ENCODE data around the gene OSGEP.
A peak's percentile ranks its signal among the peaks of the same experiment; 100 is the strongest.

Gene OSGEP

DNA sequence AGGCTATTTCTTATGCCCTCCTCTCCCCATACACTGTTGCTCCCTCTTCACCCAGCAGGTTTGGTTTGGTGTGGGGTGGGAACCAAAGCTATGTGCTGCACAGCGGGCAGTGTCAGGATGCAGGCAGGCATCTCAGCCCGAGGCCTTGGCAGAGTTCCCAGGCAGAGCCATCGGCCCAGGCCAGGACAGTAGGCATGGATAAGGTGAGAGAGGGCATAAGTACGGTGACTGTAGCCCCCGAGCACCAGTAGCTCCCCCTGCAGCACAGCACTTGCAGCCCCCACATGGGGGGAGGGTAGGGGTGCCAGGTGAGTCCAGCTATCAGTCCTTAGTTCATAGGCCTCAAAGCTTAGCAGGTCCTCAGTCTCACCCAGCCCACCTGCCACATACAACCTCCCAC is 25.8 kb downstream of the OSGEP start:
- DNase-seq: no peak

DNA sequence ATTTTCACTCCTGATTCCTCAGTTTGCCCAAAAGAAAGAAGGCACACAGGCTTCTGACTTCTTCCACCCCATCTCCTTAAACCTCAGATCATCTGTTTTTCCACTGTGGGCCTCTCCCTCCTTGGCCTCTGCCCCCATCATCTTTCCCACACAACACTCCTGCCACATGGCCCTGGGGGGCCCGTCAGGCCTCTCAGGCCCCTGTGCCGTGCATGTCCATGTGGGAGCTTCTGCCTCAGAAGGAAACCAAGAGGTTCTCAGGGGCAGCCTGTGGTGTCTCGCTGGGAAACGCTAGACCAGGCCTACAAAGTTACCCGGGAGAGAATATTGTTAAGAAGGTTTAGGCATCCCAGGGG is 26.6 kb downstream of the OSGEP start:
- no peak for DNase-seq

DNA sequence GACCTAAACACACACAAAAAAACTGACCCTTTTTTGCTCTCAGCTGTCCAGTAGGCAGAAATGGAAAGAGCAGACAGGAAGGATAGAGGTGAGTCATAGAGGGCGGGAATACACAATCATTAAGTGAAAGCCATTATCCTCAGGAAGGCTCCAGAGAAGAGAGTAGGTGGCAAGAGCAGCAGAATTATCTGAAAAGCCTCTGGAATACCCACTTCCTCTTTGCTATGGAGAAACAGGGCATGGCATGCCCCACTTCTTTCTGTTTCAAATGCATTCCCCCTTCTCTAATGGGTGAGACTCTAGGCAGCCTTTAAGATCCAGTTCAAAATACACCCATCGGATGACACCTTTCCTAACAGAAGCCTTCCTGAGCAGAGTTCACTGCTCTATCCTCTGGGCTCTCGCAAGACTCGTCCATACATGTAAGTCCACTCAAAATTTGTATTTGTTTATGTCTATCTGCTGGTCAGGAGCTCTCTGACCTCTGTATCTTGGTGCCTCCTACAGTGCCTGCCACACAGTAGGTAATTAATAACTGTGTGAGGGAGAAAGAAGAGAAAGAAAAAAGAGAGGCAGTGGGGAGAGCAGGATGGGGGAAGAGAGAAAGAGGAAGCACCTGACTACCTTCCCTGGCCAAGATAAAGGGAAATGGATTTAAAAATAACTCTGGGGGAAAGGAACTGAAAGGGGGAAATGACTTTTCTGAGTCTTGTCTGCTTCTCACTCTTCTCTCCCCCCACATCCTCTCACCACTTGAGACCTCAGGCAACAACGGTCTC is 27.2 kb downstream of the OSGEP start:
- DNase-seq: peak; percentile 53

DNA sequence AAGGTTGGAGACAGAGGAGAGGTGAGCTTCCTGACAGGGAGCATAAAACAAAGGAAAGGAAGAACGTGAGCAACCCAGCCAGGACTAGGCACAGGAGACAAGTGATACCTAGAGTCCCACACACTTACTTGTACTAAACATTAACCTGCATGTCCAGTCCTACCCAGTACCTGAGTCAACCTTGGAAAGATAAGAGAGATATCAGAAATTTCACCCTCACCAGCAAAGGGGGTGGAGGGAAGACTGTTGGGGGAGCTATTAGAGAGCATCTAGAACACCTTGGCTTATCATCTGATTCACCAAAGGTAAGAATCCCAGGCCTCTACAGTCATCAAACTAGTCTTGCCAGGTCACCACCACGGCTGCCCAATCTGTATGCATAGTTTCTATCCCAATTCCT is 29.8 kb downstream of the OSGEP start:
- no peak for DNase-seq

DNA sequence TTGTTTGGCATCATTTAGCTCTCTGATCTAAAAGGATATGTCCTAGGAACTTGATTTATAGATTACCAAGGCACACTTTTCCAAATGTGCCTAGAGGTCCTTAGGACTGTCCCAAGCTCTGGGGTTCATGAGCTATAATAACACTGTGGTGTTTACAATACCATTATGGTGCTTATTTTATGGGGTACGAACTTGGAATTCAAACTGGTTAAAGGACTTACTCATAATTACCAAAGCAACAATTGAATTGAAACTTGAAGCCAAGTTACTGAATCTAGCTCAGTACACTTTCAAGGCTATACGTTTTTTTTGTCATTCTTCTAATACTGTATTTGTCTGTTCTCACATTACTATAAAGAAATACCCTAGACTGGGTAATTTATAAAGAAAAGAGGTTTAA is 31.7 kb downstream of the OSGEP start:
- no peak for DNase-seq

DNA sequence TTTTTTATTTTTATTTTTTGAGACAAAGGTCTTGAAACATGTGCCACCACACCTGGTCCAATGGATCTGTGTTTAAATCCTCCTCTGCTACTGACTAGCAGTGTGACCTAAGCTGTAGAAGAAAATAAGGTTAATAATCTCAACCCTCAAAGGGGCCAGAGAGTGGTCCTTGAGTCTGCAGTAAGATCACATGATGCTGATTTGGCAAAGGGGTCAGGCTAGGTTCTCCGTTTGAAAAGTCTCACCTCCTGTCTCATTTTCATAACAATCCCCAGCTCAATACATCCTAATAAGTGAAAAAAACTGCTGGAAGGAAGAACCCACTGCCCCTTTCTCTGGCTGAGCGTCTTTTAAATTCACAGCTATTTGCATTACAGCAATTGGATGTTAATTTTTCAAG is 33.3 kb downstream of the OSGEP start:
- DNase-seq: no peak

DNA sequence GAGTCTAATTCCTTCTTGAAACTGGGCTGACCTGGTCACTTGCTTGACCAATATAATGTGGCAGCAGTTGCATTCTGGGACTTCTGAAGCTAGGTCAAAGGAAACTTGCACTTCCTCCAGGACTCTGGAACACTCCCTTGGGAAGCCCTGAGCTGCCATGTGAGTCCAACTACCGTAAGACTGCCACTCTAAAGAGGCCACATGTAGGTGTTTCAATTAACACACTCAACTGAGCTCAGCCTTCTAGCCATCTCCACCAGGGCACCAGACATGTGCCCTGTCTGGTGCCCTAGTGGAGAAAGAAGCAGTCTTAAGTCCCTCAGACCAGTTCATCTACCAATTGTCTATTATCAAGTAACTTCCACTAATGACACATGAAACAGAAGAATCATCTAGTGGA is 35.2 kb downstream of the OSGEP start:
- DNase-seq: no peak

DNA sequence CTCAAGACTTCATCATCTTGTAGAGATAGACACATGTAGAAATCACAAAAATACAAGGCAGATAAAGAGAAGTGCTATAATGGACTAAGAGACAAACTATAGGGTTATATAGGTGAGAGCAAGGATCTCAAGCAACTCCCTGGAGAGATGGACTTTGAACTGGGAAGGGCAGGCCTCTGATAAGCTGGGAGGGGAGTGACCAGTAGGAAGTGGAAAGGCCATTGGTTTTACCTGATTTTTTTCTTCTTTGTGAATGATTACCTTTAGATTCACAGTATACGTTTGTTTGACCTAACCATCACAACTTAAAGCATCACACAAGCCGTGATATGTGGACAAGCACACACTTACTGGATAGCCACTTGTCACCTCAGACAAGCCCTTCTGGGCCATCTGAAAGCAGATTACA is 36.1 kb downstream of the OSGEP start:
- peak; percentile 7 for DNase-seq

DNA sequence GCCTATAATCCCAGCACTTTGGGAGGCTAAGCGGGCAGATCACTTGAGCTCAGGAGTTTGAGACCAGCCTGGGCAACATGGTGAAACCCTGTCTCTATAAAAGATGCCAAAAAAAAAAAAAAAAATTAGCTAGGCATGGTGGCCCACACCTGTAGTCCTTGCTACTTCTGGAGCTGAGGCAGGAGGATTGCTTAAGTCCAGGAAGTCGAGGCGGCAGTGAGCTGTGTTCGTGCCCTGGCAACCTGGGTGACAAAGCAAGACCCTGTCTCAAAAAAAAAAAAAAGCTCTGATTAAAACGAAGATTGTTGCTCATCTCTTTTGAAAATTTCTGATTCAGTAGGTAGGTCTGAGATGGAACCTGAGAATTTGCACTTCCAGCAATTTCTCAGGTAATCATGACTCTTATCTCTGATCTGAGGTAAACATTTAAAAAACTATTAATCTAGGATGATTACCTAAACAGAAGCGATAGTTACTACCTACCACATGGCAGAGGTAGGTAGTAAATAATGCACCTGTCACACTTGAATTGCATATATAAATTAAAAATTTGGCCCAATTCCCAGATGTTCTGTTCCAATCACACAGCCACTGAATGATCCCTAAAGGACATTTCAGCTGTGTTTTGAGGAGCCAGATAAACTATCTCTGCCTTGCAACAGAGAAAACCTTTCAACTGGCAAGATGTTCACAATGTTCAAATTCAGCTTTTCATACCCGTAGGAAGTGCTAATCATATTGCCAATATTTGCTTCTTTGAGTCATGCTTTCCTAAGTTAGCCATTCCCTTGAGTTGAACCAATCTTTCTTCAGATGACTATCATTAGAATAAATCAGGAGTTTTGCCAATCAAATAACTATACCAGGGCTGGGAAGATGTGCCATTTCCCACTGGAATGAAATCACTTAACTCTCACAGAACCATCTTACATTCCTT is 37.1 kb downstream of the OSGEP start:
- peak; percentile 0 for DNase-seq

DNA sequence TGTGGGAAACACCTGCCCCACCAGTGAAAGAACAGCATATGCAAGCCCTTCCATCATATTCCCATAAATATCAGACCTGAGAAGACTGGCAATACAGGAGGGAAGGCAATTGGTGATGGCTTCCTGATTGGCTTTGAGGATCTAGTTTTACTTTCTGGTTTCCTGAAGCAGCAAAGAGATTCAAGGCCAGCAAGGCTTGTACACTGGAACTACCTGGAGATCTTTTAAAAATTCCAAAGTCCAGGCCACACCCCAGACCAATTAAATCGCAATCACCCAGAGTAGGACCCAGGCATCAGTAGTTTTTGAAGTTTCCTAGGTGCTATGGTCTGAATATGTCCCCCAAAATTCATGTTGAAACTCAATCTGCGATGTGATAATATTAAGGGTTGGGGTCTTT is 38.4 kb downstream of the OSGEP start:
- no peak for DNase-seq

DNA sequence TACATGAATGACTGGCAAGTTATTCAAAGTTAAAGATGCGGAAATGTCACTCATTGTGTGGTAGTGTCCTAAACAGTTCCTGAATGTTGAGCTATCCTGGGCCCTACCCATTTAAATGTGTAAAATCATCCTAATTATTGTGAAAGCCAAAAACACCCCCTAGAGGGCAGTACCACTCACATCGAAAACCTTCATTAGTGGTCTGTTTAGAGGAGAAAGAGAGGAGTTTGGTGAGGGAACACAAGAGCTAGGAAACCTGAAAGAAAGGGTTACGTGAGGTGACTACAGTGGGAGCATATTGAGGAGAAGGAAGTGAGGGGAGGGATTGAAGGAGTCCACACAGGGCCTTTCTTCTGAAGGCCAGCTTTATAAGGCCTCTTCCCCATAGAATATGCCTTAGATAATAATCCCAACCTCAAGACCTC is 38.8 kb downstream of the OSGEP start:
- peak; percentile 47 for DNase-seq

DNA sequence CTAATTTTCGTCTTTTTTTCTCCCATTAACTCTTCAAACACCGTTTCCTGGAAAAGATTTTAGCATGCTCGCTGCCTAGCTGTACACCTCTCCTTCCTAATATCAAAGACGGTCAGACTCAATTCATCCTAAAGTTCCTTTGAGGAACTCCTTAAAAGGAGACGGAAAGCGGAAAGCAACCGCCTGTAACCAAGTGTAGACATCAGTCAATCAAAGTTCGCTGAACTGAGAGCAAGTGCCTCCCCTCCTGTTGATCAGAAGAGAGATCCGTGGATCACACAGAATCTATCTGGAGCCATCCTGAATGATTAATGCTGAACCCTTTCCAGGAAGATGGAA is 40.9 kb downstream of the OSGEP start:
- DNase-seq: peak; percentile 27

DNA sequence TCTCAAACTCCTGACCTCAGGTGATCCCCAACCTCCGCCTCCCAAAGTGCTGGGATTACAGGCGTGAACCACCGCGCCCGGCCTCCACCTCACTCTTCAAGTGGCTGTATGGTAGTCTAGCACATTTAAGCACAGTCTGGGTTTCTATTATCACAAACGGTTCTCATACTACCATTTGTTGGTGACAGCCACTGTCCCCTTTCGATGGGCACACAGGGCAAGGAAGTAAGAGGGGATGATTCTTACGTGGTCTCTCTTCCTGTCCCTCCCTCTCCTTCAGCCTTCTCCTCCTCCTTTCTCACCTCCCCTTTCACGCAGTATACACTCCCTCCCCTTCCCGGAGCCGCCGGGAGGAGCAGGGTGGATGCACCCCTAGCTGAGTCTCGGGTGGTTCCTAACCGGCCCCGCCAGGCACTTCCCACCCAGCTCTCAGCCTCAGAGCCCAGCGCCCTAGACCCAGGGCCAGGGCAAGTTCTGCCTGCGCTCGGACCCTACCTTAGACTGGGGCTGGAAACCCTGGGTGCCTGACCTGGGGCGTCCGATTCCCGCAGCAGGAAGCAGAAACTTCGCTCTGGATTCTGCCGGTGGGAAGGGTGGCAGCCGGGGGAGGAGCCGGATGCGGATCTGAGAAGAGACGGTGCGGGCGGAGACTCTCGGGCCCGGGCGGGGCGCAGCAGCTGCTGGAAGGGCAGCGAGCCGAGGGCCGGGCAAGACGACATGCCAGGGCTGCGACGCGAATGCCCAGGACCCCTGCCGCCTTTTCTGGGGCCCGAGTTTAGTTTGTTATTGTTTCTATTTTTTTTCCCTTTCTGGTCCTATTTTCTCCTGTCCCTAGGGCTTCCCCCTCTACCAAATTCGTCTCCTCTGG is 41.5 kb downstream of the OSGEP start, which contains the start of gene TEP1:
Gene TEP1 (minus strand): TSS at position 626 of the 868 bp plus-strand sequence. CDS start 5,062 bp downstream, outside the sequence.
- DNase-seq: peak; percentile 81

DNA sequence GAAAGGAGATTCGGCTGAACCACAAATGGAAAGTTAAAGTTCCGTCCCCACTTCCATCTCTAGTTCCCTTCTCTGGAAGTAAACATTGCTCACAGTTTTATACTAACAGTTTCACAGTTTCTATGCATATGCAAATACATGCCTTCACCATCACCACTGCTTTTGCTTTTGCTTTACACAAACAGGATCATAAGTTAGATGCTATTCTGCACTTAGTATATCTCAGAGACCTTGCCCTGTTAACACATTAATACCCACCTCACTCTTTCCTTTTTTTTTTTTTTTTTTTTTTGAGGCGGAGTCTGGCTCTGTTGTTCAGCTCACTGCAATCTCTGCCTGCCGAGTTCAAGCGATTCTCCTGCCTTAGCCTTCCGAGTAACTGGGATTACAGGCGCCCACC is 42.2 kb downstream of the OSGEP start:
- DNase-seq: no peak

DNA sequence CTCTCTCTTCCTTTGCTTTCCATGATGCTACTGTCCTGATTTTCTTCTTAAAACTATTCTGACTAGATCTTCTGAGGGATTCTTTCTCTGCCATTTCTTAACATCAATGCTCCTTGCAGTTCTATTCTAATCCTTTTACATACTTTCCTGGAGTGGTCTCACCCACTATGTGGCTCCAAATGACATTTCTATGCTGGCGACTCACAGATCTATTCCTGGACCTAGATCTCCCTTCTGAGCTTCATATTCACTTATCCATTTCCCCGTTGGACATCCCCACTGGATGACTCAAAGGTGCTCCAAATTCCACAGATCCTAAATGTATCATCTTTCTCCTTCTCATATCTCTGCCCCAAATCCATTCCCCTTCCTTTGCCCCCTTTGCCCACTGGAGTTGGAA is 45.4 kb downstream of the OSGEP start:
- no peak for DNase-seq

DNA sequence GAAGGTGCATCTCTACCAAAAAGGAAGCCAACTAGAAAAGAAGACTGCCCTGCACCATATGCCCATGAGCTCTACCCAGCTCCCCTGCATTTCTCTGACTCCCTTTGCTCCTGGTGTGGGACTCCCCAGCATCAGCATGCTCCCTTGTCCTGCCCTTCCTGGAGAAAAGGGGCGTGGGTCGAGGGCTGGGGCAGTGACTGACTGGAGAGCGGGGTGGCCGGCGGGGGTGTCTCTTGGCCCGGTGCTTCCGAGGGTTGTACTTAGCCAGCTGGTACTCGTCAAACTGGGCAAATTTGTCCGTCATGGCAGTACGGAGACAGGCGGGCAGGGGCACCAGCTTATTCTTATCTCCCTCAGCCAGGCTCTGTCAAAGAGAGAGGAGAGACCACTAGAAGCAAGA is 51.1 kb downstream of the OSGEP start:
- DNase-seq: no peak

DNA sequence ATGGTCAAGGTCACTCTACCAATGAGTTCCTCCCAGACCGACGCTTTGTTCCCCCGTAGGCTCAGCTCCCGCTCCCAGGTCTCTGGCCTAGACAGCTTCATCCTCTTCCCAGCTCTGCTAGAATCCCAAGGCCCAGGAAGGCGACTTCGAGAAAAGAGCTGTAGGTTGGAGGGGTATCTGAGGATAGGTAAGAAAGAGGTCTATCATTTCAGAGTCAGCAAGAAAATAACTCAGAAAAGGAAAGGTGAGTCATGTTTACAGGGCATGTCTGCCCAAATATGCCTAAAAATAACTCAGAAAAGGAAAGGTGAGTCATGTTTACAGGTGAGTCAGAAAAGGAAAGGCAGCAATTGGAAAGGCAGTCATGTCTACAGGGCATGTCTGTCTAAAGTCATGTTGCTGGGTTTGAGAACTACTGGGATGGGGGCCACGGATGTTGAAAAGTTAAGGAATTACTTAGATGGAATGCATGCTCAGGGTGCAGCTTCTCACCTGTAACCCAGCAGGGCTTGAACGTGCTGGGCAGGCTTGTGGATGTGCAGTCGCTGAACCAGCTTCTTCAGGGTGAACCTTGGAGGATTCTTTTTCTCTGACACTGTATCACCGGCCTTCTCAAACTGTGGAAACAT is 53.5 kb downstream of the OSGEP start:
- DNase-seq: peak; percentile 60

DNA sequence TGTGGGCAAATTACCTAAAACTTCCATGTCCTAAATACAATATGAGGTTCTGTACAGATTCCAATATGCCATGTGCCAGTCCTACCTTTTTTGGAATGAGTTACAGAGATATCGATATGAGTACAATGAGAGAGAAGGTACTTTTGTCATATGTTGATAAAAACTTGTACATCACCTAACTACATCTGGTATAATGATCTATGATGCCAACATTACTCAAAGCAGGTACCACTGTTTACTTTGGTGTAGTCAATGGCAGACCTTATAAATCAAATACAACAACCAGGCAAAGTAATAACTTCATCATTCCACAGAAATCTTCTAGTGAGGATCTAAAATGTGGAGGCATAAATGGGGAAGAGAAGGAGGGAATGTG is 54.0 kb downstream of the OSGEP start:
- DNase-seq: no peak

DNA sequence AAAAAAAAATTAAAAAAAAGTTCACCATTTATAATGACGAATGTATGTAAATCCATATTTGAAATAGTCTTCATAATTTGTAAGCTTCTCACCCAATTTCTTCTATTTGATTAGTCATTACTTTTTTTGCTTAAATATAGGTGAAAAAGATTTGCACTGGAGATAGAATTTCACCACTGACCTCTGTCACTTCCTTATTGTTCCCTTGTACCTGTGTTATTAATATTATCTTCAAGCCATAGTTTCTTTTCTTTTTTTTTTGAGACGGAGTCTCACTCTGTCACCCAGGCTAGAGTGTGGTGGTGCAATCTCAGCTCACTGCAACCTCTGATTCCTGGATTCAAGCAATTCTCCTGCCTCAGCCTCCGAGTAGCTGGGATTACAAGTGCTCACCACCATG is 57.1 kb downstream of the OSGEP start:
- no peak for DNase-seq
